CD4-positive, alpha-beta T cell (primary cell): ENCODE measurements around the gene CHRNA5. TPM values are rescaled to one million over a fixed set of nuclear protein-coding genes. Genes with fewer than 3 reads are reported as not detected.
"Not testable (repeated sequence)": the region's sequence is repeated elsewhere in the genome, so short reads cannot be mapped to it uniquely, and the experiment has no call there.

Experiments
- ATAC-seq: fragments of 200-7000 bp; cut with Tn5 transposase; one replicate; pipeline ENCODE4 v1.10.0; 2022; ENCODE audit warnings: mild to moderate bottlenecking; ENCODE audit not compliant: poor library complexity
- CTCF ChIA-PET: fragments of 350-600 bp; sonication (Branson Sonifier 250); formaldehyde crosslinking; loops from one replicate; lab custom pipeline; 2021; ENCODE audit warnings: antibody characterized with exemption, inconsistent platforms; lab: Charles Lee
- POLR2A ChIA-PET: fragments of 350-600 bp; sonication (Branson Sonifier 250); formaldehyde crosslinking; loops from one replicate; lab custom pipeline; 2021; ENCODE audit warnings: antibody characterized with exemption, inconsistent platforms; lab: Charles Lee
- DNase-seq, 14 experiments: peaks; one replicate each; pipeline ENCODE4 v3.0.0-alpha.2; 2013 to 2020; ENCODE audit warnings: mixed read lengths in 2 of 14
- H3K27ac ChIP-seq, 2 donors: one replicate each; pipeline versions ENCODE4 v1.5.1 to v1.7.0; 2013; ENCODE audit warnings: low read length in 2 of 2, low read depth in 1 of 2, mild to moderate bottlenecking in 1 of 2
- H3K27me3 ChIP-seq, 2 experiments: 1 replicate in 1 of 2; 2 replicates in 1 of 2; pipeline versions ENCODE4 v1.6.1 to v1.7.0; 2013; ENCODE audit warnings: low read length in 2 of 2, control low read depth in 1 of 2, mild to moderate bottlenecking in 1 of 2, moderate library complexity in 1 of 2; ENCODE audit not compliant: insufficient read depth in 2 of 2, control insufficient read depth in 1 of 2
- H3K36me3 ChIP-seq: one replicate; pipeline ENCODE4 v1.6.1; 2013; ENCODE audit warnings: low read length, control low read depth; ENCODE audit not compliant: insufficient read depth
- H3K4me1 ChIP-seq: one replicate; pipeline ENCODE4 v1.6.1; 2013; ENCODE audit warnings: low read length, control low read depth; ENCODE audit not compliant: insufficient read depth
- H3K4me3 ChIP-seq: one replicate; pipeline ENCODE4 v1.5.1; 2013; ENCODE audit warnings: mild to moderate bottlenecking, low read length, moderate library complexity
- H3K9me3 ChIP-seq, 2 experiments: 1 replicate in 1 of 2; 2 replicates in 1 of 2; pipeline versions ENCODE4 v1.6.1 to v1.7.0; 2013; ENCODE audit warnings: low read length in 2 of 2, mild to moderate bottlenecking in 2 of 2, control low read depth in 1 of 2, moderate library complexity in 1 of 2; ENCODE audit not compliant: control insufficient read depth in 1 of 2, insufficient read depth in 1 of 2
- H3K27ac Mint-ChIP-seq: one replicate; pipeline ENCODE4 v1.8.0; 2020; ENCODE audit warnings: mixed read lengths
- H3K27me3 Mint-ChIP-seq: one replicate; pipeline ENCODE4 v1.8.0; 2021; ENCODE audit warnings: mixed read lengths
- H3K36me3 Mint-ChIP-seq: one replicate; pipeline ENCODE4 v1.8.0; 2021; ENCODE audit warnings: low read depth, mixed read lengths
- H3K4me1 Mint-ChIP-seq: one replicate; pipeline ENCODE4 v1.8.0; 2021; ENCODE audit warnings: low read depth, mixed read lengths
- H3K4me3 Mint-ChIP-seq: one replicate; pipeline ENCODE4 v1.8.0; 2020; ENCODE audit warnings: mild to moderate bottlenecking, mixed read lengths
- H3K9me3 Mint-ChIP-seq: one replicate; pipeline ENCODE4 v1.8.0; 2020; ENCODE audit warnings: mixed read lengths
- intact Hi-C, 2 experiments: fragments of 100-400 bp; cut with DNase I in 1 of 2; cut with micrococcal nuclease in 1 of 2; formaldehyde crosslinking; loops; one replicate each; pipeline versions ENCODE4 v1.15.1 to v1.9.0; 2023 to 2025; cut with DNase I, micrococcal nuclease
- total RNA-seq, 174 experiments: library from RNA in 2 of 174; stranded (reverse) in 2 of 174; gene quantifications; one replicate each; pipeline ENCODE4 v1.2.3 and lab custom pipeline; 2021 to 2026
- TF ChIP-seq, protein P1 (sequence below): fragments of 200-600 bp; IDR thresholded peaks from one replicate; pipeline ENCODE4 v1.8.0; 2022; ENCODE audit warnings: antibody characterized with exemption, mild to moderate bottlenecking

CHRNA5 gene
- total RNA-seq, 2 experiments from 2014 or later, result 0.25 TPM

- Mint-ChIP-seq H3K4me1 (peaks cover 18% of the 10 kb centered on the region), H3K4me3 (peak overlapping the region; percentile 66), H3K36me3 (peaks cover 26% of the 10 kb centered on the region), H3K27me3 (no peaks in the 10 kb centered on the region), H3K27ac (peak overlapping the region; percentile 99), H3K9me3 (no peaks in the 10 kb centered on the region)
- Histone ChIP-seq H3K27ac (no peak overlapping the region), H3K9me3 (no peaks in the 10 kb centered on the region), H3K27me3 (no peaks in the 10 kb centered on the region), H3K4me1 (peaks cover 18% of the 10 kb centered on the region), H3K36me3 (no peaks in the 10 kb centered on the region), H3K4me3 (no peak overlapping the region)
- intact Hi-C loops, result loop anchor here in 1 of 2 experiments (10.0 kb wide), 1 partner anchor 367 kb away; no protein-coding TSS in a partner anchor
- TF ChIP-seq, protein P1, sequence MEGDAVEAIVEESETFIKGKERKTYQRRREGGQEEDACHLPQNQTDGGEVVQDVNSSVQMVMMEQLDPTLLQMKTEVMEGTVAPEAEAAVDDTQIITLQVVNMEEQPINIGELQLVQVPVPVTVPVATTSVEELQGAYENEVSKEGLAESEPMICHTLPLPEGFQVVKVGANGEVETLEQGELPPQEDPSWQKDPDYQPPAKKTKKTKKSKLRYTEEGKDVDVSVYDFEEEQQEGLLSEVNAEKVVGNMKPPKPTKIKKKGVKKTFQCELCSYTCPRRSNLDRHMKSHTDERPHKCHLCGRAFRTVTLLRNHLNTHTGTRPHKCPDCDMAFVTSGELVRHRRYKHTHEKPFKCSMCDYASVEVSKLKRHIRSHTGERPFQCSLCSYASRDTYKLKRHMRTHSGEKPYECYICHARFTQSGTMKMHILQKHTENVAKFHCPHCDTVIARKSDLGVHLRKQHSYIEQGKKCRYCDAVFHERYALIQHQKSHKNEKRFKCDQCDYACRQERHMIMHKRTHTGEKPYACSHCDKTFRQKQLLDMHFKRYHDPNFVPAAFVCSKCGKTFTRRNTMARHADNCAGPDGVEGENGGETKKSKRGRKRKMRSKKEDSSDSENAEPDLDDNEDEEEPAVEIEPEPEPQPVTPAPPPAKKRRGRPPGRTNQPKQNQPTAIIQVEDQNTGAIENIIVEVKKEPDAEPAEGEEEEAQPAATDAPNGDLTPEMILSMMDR, result no peak
- CTCF ChIA-PET, result no interaction called here
- DNase-seq (no peak), ATAC-seq (no peak)
- POLR2A ChIA-PET, result no interaction called here
These were observed 27.9 kb upstream of the CHRNA5 start for GRCh38 chr15:78537266-78537905.

DNA sequence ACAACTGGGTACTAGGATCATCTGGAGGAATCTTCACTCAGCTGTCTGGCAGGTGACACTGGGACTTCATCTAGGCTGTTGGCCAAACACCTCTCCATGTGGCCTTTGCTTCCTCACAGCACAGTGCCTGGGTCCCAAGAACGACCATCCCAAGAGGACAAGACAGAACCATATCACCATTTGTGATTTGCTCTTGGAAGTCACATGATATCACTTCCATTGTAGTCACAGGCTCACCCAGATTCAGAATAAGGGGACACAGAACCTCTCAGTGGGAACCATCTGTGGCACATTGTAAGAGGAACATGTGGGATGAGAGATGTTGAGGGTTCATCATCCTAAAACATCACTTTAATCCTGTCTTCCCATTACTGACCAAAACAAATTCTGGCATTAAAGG lies 27.0 kb upstream of the CHRNA5 start:
- H3K4me1 ChIP-seq, result peaks cover 26% of the 10 kb centered on the region
- no peaks in the 10 kb centered on the region for H3K9me3 Mint-ChIP-seq
- no peaks in the 10 kb centered on the region for H3K27me3 Mint-ChIP-seq
- DNase-seq (no peak), ATAC-seq (no peak)
- H3K27me3 ChIP-seq, result no peaks in the 10 kb centered on the region
- H3K27ac Mint-ChIP-seq, result peak overlapping the region; percentile 99
- ChIA-PET CTCF (no interaction called here), POLR2A (no interaction called here)
- TF ChIP-seq, protein P1, result no peak
- H3K9me3 ChIP-seq, result no peaks in the 10 kb centered on the region
- intact Hi-C loops, result loop anchor here in 1 of 2 experiments (10.0 kb wide), 1 partner anchor 366 kb away; no protein-coding TSS in a partner anchor
- H3K4me3 Mint-ChIP-seq, result peak overlapping the region; percentile 73
- H3K36me3 ChIP-seq, result peaks cover 8% of the 10 kb centered on the region
- no peak overlapping the region for H3K4me3 ChIP-seq
- no peak overlapping the region for H3K27ac ChIP-seq
- H3K36me3 Mint-ChIP-seq, result peaks cover 36% of the 10 kb centered on the region
- H3K4me1 Mint-ChIP-seq, result peaks cover 27% of the 10 kb centered on the region

DNA sequence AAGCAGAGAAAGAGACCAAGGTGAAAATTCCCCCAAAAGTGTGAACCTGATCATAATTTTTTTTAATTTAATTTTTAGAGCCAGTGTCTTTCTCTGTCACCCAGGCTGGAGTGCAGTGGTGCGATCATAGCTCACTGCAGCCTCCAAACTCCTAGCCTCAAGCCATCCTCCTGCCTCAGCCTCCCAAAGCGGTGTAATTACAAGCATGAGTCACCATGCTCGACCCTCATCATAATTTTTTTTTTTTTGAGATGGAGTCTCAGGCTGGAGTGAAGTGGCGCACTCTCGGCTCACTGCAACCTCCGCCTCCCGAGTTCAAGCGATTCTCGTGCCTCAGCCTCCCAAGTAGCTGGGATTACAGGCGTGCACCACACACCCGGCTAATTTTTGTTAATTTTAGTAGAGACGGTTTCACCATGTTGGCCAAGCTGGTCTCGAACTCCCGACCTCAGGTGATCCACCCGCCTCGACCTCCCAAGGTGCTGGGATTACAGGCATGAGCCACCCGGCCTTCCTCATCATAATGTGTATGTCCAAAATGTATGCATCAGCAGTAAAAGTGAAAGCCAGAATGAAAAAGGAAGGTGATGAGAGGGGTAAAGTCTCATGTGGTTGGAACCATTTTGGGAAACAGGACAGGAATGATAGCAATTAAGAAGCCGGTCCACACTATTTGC lies 25.7 kb upstream of the CHRNA5 start:
- peak in 2 of 14 experiments; percentile 6 to 17 for DNase-seq
- H3K4me1 Mint-ChIP-seq, result peaks cover 29% of the 10 kb centered on the region
- H3K27me3 ChIP-seq, CTCF ChIA-PET, H3K9me3 Mint-ChIP-seq, H3K27me3 Mint-ChIP-seq, ATAC-seq, H3K9me3 ChIP-seq: not testable (repeated sequence)
- Histone ChIP-seq H3K4me1 (peaks cover 30% of the 10 kb centered on the region), H3K36me3 (peaks cover 20% of the 10 kb centered on the region), H3K27ac (peak overlapping the region; percentile 92 to 97), H3K4me3 (peak overlapping the region; percentile 77)
- POLR2A ChIA-PET, result interaction anchor here (0.6 to 3.9 kb wide), 16 partner anchors 13 to 333 kb away, joined by 3 to 51 read pairs (median 6); partner anchors contain the start of genes CHRNA5, DNAJA4, HYKK and IREB2
- H3K4me3 Mint-ChIP-seq, result peak overlapping the region; percentile 93
- intact Hi-C loops, result loop anchor here (1.0 to 10.0 kb wide), 6 partner anchors 25 to 365 kb away; partner anchors contain the start of genes CHRNA5 (in 2 of the 2) and IREB2 (in 1 of the 2)
- peaks cover 48% of the 10 kb centered on the region for H3K36me3 Mint-ChIP-seq
- peak overlapping the region; percentile 99 for H3K27ac Mint-ChIP-seq
